ENCODE results near the gene ZNF382. TPM values are rescaled to one million over a fixed set of nuclear protein-coding genes. Genes with fewer than 3 reads are reported as not detected.

Gene ZNF382
- total and polyA plus RNA-seq, 10 of the 15 experiments (the other 5 are each of a cell fraction or from before 2014, with no cell fraction given) = 0.02 to 0.74 (median 0.55) TPM

DNA sequence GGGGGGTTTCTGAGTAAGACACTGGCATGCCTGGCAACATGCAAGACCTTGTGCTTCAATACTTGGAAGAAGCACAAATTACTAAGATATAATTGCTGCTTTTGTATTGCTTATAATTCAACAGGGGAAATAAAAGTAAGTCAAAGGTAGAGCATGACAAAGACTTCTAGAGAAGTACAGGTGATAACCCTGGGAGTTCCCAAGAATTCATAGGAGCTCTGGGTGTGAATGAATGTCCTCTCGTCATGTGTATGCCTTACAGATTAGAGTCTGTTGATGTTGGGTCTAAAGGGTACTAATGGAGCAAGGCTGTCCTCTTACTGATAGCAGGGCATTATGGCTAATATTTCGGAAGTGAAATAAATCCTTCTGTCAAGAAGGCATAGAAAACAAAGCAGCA, 69.1 kb downstream of the ZNF382 start:
- WGBS (ENCODE audit: insufficient coverage, insufficient replicate concordance, low lambda C conversion rate, missing lambda C conversion rate) = 50% methylated on average over 2 of the region's 2 CpGs
- H3K9me3 ChIP-seq (replicated peaks; ENCODE audit: control insufficient read depth, insufficient read depth, low read length) = peaks cover 4% of the 10 kb centered on the region; the same call in 2 of the 3 replicates
- in situ Hi-C loops (cut with MboI) = no loop called here

GRCh38 chr19:36679455-36679854, 74.3 kb downstream of the ZNF382 start:
- BruUV-seq (replicated peaks) = no TSS peak
- ChIA-PET CTCF (no interaction called here), POLR2A (no interaction called here), SMC1A (ENCODE audit: uncharacterized antibody, unreplicated experiment) (no interaction called here), RAD21 (ENCODE audit: unreplicated experiment) (no interaction called here)
- Histone ChIP-seq H3K4me1 (ENCODE audit: control insufficient read depth, insufficient read depth, low read length) (no peaks in the 10 kb centered on the region), H2AFZ (ENCODE audit: control insufficient read depth, low read depth, low read length) (no peak overlapping the region), H3K9ac (ENCODE audit: control insufficient read depth, insufficient read depth, low read length) (no peak overlapping the region), H3K27me3 (replicated peaks in 1 of 2; ENCODE audit: control insufficient read depth in 2 of 2, insufficient read depth in 2 of 2, low read length in 1 of 2) (no peaks in the 10 kb centered on the region), H3K36me3 (ENCODE audit: control insufficient read depth in 2 of 2, insufficient read depth in 2 of 2, low read length in 1 of 2) (no peaks in the 10 kb centered on the region; a peak in 1 of 4 replicates), H4K20me1 (ENCODE audit: control insufficient read depth, insufficient read depth) (no peaks in the 10 kb centered on the region), H3K27ac (ENCODE audit: control insufficient read depth, insufficient read depth) (no peak overlapping the region), H3K9me3 (replicated peaks; ENCODE audit: control insufficient read depth, insufficient read depth, low read length) (peaks cover 5% of the 10 kb centered on the region; the same call in 2 of the 3 replicates), H3K4me3 (no peak overlapping the region), H3K4me2 (ENCODE audit: control insufficient read depth, insufficient read depth) (no peak overlapping the region), H3K79me2 (ENCODE audit: control insufficient read depth, insufficient read depth, low read length) (no peaks in the 10 kb centered on the region)
- TF ChIP-seq, protein P1, sequence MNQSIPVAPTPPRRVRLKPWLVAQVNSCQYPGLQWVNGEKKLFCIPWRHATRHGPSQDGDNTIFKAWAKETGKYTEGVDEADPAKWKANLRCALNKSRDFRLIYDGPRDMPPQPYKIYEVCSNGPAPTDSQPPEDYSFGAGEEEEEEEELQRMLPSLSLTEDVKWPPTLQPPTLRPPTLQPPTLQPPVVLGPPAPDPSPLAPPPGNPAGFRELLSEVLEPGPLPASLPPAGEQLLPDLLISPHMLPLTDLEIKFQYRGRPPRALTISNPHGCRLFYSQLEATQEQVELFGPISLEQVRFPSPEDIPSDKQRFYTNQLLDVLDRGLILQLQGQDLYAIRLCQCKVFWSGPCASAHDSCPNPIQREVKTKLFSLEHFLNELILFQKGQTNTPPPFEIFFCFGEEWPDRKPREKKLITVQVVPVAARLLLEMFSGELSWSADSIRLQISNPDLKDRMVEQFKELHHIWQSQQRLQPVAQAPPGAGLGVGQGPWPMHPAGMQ (IDR thresholded peaks at IDR 0.05; ENCODE audit: borderline replicate concordance) = no peak
- TF ChIP-seq CREM (IDR thresholded peaks at IDR 0.05; ENCODE audit: low read depth) = no peak
- in situ Hi-C loops (cut with MboI) (no loop called here), intact Hi-C loops (cut with micrococcal nuclease; ENCODE audit: unreplicated experiment) (no loop called here)
- DNase-seq (ENCODE audit: low read depth, low spot score) (no peak), FAIRE-seq (no peak), ATAC-seq (no peak)

More for the DNA sequence above, 69.1 kb downstream of the ZNF382 start:
- H3K9ac ChIP-seq (ENCODE audit: control insufficient read depth, insufficient read depth, low read length) = no peak overlapping the region
- no peaks in the 10 kb centered on the region for H3K79me2 ChIP-seq (ENCODE audit: control insufficient read depth, insufficient read depth, low read length)
- H3K36me3 ChIP-seq (ENCODE audit: control insufficient read depth in 2 of 2, insufficient read depth in 2 of 2, low read length in 1 of 2) = no peaks in the 10 kb centered on the region; a peak in 1 of 4 replicates
- H3K27ac ChIP-seq (ENCODE audit: control insufficient read depth, insufficient read depth) = no peak overlapping the region
- no peaks in the 10 kb centered on the region for H3K4me1 ChIP-seq (ENCODE audit: control insufficient read depth, insufficient read depth, low read length)
- no peak overlapping the region for H3K4me3 ChIP-seq
- H4K20me1 ChIP-seq (ENCODE audit: control insufficient read depth, insufficient read depth) = no peaks in the 10 kb centered on the region
- ChIA-PET POLR2A (no interaction called here), CTCF (no interaction called here), RAD21 (ENCODE audit: unreplicated experiment) (no interaction called here), SMC1A (ENCODE audit: uncharacterized antibody, unreplicated experiment) (no interaction called here)
- no peak overlapping the region for H2AFZ ChIP-seq (ENCODE audit: control insufficient read depth, low read depth, low read length)
- no peak for ATAC-seq
- DNase-seq (ENCODE audit: low read depth, low spot score) = no peak
- H3K27me3 ChIP-seq (replicated peaks in 1 of 2; ENCODE audit: control insufficient read depth in 2 of 2, insufficient read depth in 2 of 2, low read length in 1 of 2) = no peaks in the 10 kb centered on the region
- intact Hi-C loops (cut with micrococcal nuclease; ENCODE audit: unreplicated experiment) = no loop called here
- no TSS peak for BruUV-seq (replicated peaks)
- no peak overlapping the region for H3K4me2 ChIP-seq (ENCODE audit: control insufficient read depth, insufficient read depth)
- FAIRE-seq = no peak
- TF ChIP-seq STAT3 (IDR thresholded peaks at IDR 0.05; ENCODE audit: low read depth, low read length) (no peak), SP1 (IDR thresholded peaks at IDR 0.05; ENCODE audit: low read depth, low read length) (no peak), ZNF24 (IDR thresholded peaks at IDR 0.05) (no peak), CEBPB (IDR thresholded peaks at IDR 0.05; ENCODE audit: borderline replicate concordance in 1 of 2, low read depth in 2 of 2, low read length in 2 of 2) (no peak), FOXK2 (IDR thresholded peaks at IDR 0.05) (no peak), SMC3 (IDR thresholded peaks at IDR 0.05; ENCODE audit: borderline replicate concordance, low read length) (no peak)

Other genes with a start within 250 kb of the ZNF382 start
Only the 7 nearest of the 10 such genes appear.
- gene ZFP82, start 186.7 kb upstream of the ZNF382 start, total RNA-seq (2014; rRNA removed) = 2.5 and 2.9 TPM in 2 replicates
- 3.1 and 3.4 TPM in 2 replicates for gene ZFP82, start 186.7 kb upstream of the ZNF382 start, total RNA-seq (2014; rRNA removed; fragmentation: Illumina TruSeq; extraction: Trizol)
- gene ZFP82, start 186.7 kb upstream of the ZNF382 start, total RNA-seq (2021) = 2.0 and 2.6 TPM in 2 replicates
- gene ZFP82, start 186.7 kb upstream of the ZNF382 start, polyA plus RNA-seq (2011; rRNA removed) = 5.4 and 9.1 TPM in 2 replicates
- gene ZFP82, start 186.7 kb upstream of the ZNF382 start, polyA plus RNA-seq (2014; fragmentation: Illumina TruSeq; extraction: Trizol) = 2.1 and 2.2 TPM in 2 replicates
- 1 to 10 TPM; 2.0 to 2.2 TPM for gene ZFP82, start 186.7 kb upstream of the ZNF382 start, polyA plus RNA-seq (2014; fragmentation: Nextera tagmentation; extraction: Ambion mirVana)
- 1.2 and 2.0 TPM in 2 replicates for gene ZFP82, start 186.7 kb upstream of the ZNF382 start, polyA plus RNA-seq (2014; rRNA removed)
- gene ZFP82, start 186.7 kb upstream of the ZNF382 start, polyA plus RNA-seq (2016; fragmentation: Nextera tagmentation; extraction: Ambion mirVana) = 1 to 10 TPM; 4.1 to 4.8 TPM
- gene ZNF566, start 115.8 kb upstream of the ZNF382 start, total RNA-seq (2014; rRNA removed) = 3.3 and 5.3 TPM in 2 replicates
- 4.7 and 5.2 TPM in 2 replicates for gene ZNF566, start 115.8 kb upstream of the ZNF382 start, total RNA-seq (2014; rRNA removed; fragmentation: Illumina TruSeq; extraction: Trizol)
- gene ZNF566, start 115.8 kb upstream of the ZNF382 start, total RNA-seq (2021) = 5.3 and 5.8 TPM in 2 replicates
- gene ZNF566, start 115.8 kb upstream of the ZNF382 start, polyA plus RNA-seq (2011; rRNA removed) = 4.2 and 7.3 TPM in 2 replicates
- gene ZNF566, start 115.8 kb upstream of the ZNF382 start, polyA plus RNA-seq (2014; fragmentation: Illumina TruSeq; extraction: Trizol) = 2.6 and 7.0 TPM in 2 replicates
- 1 to 10 TPM; 2.5 to 4.0 TPM for gene ZNF566, start 115.8 kb upstream of the ZNF382 start, polyA plus RNA-seq (2014; fragmentation: Nextera tagmentation; extraction: Ambion mirVana)
- gene ZNF566, start 115.8 kb upstream of the ZNF382 start, polyA plus RNA-seq (2014; rRNA removed) = 3.6 and 4.3 TPM in 2 replicates
- gene ZNF566, start 115.8 kb upstream of the ZNF382 start, polyA plus RNA-seq (2016; fragmentation: Nextera tagmentation; extraction: Ambion mirVana) = 1 to 10 TPM; 3.5 to 3.8 TPM
- gene ZNF260, start 77.0 kb upstream of the ZNF382 start, total RNA-seq (2014; rRNA removed) = 7.2 and 7.4 TPM in 2 replicates
- gene ZNF260, start 77.0 kb upstream of the ZNF382 start, total RNA-seq (2014; rRNA removed; fragmentation: Illumina TruSeq; extraction: Trizol) = 9.7 and 9.9 TPM in 2 replicates
- 4.3 and 5.2 TPM in 2 replicates for gene ZNF260, start 77.0 kb upstream of the ZNF382 start, total RNA-seq (2021)
- 9.5 and 18.7 TPM in 2 replicates for gene ZNF260, start 77.0 kb upstream of the ZNF382 start, polyA plus RNA-seq (2011; rRNA removed)
- gene ZNF260, start 77.0 kb upstream of the ZNF382 start, polyA plus RNA-seq (2014; fragmentation: Illumina TruSeq; extraction: Trizol) = 6.9 and 8.7 TPM in 2 replicates
- 1 to 10 TPM; 1.9 to 3.5 TPM for gene ZNF260, start 77.0 kb upstream of the ZNF382 start, polyA plus RNA-seq (2014; fragmentation: Nextera tagmentation; extraction: Ambion mirVana)
- gene ZNF260, start 77.0 kb upstream of the ZNF382 start, polyA plus RNA-seq (2014; rRNA removed) = 3.9 and 4.4 TPM in 2 replicates
- gene ZNF260, start 77.0 kb upstream of the ZNF382 start, polyA plus RNA-seq (2016; fragmentation: Nextera tagmentation; extraction: Ambion mirVana) = 1 to 10 TPM; 8.3 to 9.3 TPM
- gene ZNF529, start 32.0 kb upstream of the ZNF382 start, total RNA-seq (2014; rRNA removed) = 5.8 and 6.1 TPM in 2 replicates
- 5.3 and 5.4 TPM in 2 replicates for gene ZNF529, start 32.0 kb upstream of the ZNF382 start, total RNA-seq (2014; rRNA removed; fragmentation: Illumina TruSeq; extraction: Trizol)
- 5.4 and 6.9 TPM in 2 replicates for gene ZNF529, start 32.0 kb upstream of the ZNF382 start, total RNA-seq (2021)
- gene ZNF529, start 32.0 kb upstream of the ZNF382 start, polyA plus RNA-seq (2011; rRNA removed) = 12.5 and 19.6 TPM in 2 replicates
- gene ZNF529, start 32.0 kb upstream of the ZNF382 start, polyA plus RNA-seq (2014; fragmentation: Illumina TruSeq; extraction: Trizol) = 4.6 and 6.6 TPM in 2 replicates
- gene ZNF529, start 32.0 kb upstream of the ZNF382 start, polyA plus RNA-seq (2014; fragmentation: Nextera tagmentation; extraction: Ambion mirVana) = 1 to 10 TPM; 1.8 to 2.7 TPM
- 3.8 and 4.5 TPM in 2 replicates for gene ZNF529, start 32.0 kb upstream of the ZNF382 start, polyA plus RNA-seq (2014; rRNA removed)
- gene ZNF529, start 32.0 kb upstream of the ZNF382 start, polyA plus RNA-seq (2016; fragmentation: Nextera tagmentation; extraction: Ambion mirVana) = 1 to 10 TPM; 2.4 TPM
- gene ZNF461, start 61.5 kb downstream of the ZNF382 start, total RNA-seq (2014; rRNA removed) = 2.1 and 2.6 TPM in 2 replicates
- 3.5 and 3.6 TPM in 2 replicates for gene ZNF461, start 61.5 kb downstream of the ZNF382 start, total RNA-seq (2014; rRNA removed; fragmentation: Illumina TruSeq; extraction: Trizol)
- 2.8 and 3.0 TPM in 2 replicates for gene ZNF461, start 61.5 kb downstream of the ZNF382 start, total RNA-seq (2021)
- 4.5 and 5.1 TPM in 2 replicates for gene ZNF461, start 61.5 kb downstream of the ZNF382 start, polyA plus RNA-seq (2011; rRNA removed)
- gene ZNF461, start 61.5 kb downstream of the ZNF382 start, polyA plus RNA-seq (2014; fragmentation: Illumina TruSeq; extraction: Trizol) = 2.2 TPM in 2 replicates
- gene ZNF461, start 61.5 kb downstream of the ZNF382 start, polyA plus RNA-seq (2014; fragmentation: Nextera tagmentation; extraction: Ambion mirVana) = 1 to 10 TPM; 1.2 to 1.3 TPM
- 2.0 and 4.0 TPM in 2 replicates for gene ZNF461, start 61.5 kb downstream of the ZNF382 start, polyA plus RNA-seq (2014; rRNA removed)
- 1 to 10 TPM; 1.8 to 2.2 TPM for gene ZNF461, start 61.5 kb downstream of the ZNF382 start, polyA plus RNA-seq (2016; fragmentation: Nextera tagmentation; extraction: Ambion mirVana)
- 4.9 and 7.0 TPM in 2 replicates for gene ZNF567, start 82.3 kb downstream of the ZNF382 start, total RNA-seq (2014; rRNA removed)
- gene ZNF567, start 82.3 kb downstream of the ZNF382 start, total RNA-seq (2014; rRNA removed; fragmentation: Illumina TruSeq; extraction: Trizol) = 10.4 and 12.2 TPM in 2 replicates
- 5.4 TPM in 2 replicates for gene ZNF567, start 82.3 kb downstream of the ZNF382 start, total RNA-seq (2021)
- 11.9 and 18.1 TPM in 2 replicates for gene ZNF567, start 82.3 kb downstream of the ZNF382 start, polyA plus RNA-seq (2011; rRNA removed)
- gene ZNF567, start 82.3 kb downstream of the ZNF382 start, polyA plus RNA-seq (2014; fragmentation: Illumina TruSeq; extraction: Trizol) = 9.7 and 16.6 TPM in 2 replicates
- gene ZNF567, start 82.3 kb downstream of the ZNF382 start, polyA plus RNA-seq (2014; fragmentation: Nextera tagmentation; extraction: Ambion mirVana) = 10 to 100 TPM in 1 of 2 experiments, 1 to 10 TPM in 1; 8.8 to 11.5 TPM
- gene ZNF567, start 82.3 kb downstream of the ZNF382 start, polyA plus RNA-seq (2014; rRNA removed) = 5.3 and 6.2 TPM in 2 replicates
- gene ZNF567, start 82.3 kb downstream of the ZNF382 start, polyA plus RNA-seq (2016; fragmentation: Nextera tagmentation; extraction: Ambion mirVana) = 1 to 10 TPM; 8.5 to 8.6 TPM
- 3.4 and 4.1 TPM in 2 replicates for gene ZNF850, start 167.5 kb downstream of the ZNF382 start, total RNA-seq (2014; rRNA removed)
- gene ZNF850, start 167.5 kb downstream of the ZNF382 start, total RNA-seq (2014; rRNA removed; fragmentation: Illumina TruSeq; extraction: Trizol) = 5.4 and 6.4 TPM in 2 replicates
- gene ZNF850, start 167.5 kb downstream of the ZNF382 start, total RNA-seq (2021) = 4.5 and 6.1 TPM in 2 replicates
- gene ZNF850, start 167.5 kb downstream of the ZNF382 start, polyA plus RNA-seq (2011; rRNA removed) = 5.0 and 6.3 TPM in 2 replicates
- 1.6 and 2.2 TPM in 2 replicates for gene ZNF850, start 167.5 kb downstream of the ZNF382 start, polyA plus RNA-seq (2014; fragmentation: Illumina TruSeq; extraction: Trizol)
- gene ZNF850, start 167.5 kb downstream of the ZNF382 start, polyA plus RNA-seq (2014; fragmentation: Nextera tagmentation; extraction: Ambion mirVana) = under 1 TPM; 0.44 to 0.63 TPM
- gene ZNF850, start 167.5 kb downstream of the ZNF382 start, polyA plus RNA-seq (2014; rRNA removed) = 1.7 and 2.9 TPM in 2 replicates
- 1 to 10 TPM; 1.7 to 2.2 TPM for gene ZNF850, start 167.5 kb downstream of the ZNF382 start, polyA plus RNA-seq (2016; fragmentation: Nextera tagmentation; extraction: Ambion mirVana)